HG03135 (cell line): ENCODE data around the gene POLN.
"Not testable (repeated sequence)": the region's sequence is repeated elsewhere in the genome, so short reads cannot be mapped to it uniquely, and the experiment has no call there.

Source experiments
- ATAC-seq: cut with Tn5 transposase; IDR thresholded peaks from one replicate; pipeline ENCODE4 v1.9.1; 2021; ENCODE audit warnings: mild to moderate bottlenecking, moderate library complexity; ENCODE audit not compliant: unreplicated experiment

The POLN gene

DNA sequence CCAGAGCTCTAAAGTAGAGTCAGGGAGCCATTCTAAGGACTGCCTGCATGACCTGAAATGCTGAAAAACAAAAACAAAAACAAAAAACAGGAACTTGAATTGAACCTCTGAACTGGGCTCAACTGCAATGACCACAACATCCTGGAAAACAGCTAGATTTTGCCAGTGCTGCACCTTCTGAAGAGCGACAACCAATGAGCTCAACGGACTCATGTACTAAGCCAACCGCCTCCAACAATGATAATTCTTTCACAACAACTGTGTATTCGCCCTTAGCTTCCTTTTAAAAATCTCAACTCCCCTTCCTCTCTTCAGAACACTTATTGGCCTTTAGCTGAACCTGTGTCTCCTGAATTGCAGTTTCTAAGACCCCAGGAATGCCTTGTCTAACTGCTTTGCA, 69.8 kb downstream of the POLN start:
- no peak for ATAC-seq

DNA sequence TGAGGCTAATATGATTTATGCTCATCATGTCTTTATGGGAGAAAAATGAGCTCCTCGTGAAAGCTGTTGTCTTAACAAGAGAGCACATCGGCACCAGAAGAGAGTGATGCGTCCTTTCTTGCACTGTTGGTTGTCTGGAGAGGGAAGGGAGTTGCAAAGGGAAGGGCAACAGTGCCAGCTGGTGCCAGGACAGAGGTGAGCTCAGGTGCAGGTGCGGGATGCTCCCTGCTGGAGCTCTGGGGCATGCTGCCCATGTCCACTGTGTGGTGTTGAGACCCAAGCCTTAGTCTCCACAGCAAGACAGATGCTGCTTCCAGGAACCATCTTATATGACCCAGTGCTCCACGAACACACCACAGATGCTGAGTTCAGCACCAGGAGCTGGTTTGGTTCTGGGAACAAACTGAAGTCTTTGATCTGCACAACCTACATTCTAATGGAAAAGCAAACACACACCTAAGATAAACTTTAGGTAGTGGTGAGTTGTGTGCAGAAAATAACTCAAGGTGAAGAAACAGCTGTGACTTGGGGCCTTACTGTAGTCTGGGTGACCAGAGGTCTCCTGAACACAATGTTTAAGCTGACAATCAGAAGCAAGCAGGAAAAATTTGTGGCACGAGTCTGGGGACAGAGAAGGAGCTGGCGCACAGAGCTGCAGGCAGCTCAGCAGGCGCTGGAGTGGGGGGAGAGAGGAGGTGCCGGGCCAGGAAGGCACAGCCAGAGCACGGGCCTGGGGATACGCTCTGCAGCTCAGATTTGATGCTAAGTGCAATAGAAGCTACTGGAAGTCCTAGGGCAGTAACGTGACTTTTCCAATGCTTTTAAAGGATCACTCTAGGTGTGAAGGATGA, 73.2 kb downstream of the POLN start:
- no peak for ATAC-seq

DNA sequence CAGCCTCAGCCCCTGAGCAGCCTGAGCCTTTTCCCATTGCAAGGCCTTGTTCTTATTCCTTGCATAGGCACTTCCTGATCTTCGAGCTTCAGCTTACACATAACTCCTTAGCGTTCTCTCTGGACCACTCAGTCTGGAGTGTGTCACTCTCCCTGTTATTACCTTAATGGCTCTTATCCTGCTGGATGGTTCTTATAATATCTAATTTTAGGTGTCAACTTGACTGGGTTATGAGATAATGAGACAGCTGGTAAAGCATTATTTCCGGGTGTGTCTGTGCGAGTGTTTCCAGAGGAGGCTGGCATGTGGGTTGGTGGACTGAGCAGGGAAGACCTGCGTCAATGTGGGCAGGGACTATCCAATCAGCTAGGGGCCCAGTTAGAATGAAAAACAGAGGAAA, 75.7 kb downstream of the POLN start:
- no peak for ATAC-seq

DNA sequence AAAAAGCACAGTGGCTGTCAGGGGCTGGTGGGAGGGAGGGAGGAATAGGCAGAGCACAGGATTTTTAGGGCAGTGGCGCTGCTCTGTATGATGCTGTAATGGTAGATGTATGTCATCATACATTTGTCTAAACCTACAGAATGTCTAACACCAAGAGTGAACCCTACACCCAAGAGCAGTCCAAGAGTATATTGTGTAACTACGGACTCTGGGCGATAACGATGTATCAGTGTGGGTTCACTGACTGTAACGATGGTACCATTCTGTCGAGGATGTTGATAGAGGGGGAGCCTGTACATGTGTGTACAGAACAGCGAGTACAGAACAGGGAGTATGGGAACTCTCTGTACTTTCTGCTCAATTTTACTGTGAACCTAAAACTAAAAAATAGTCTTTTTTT, 76.5 kb downstream of the POLN start:
- no peak for ATAC-seq

DNA sequence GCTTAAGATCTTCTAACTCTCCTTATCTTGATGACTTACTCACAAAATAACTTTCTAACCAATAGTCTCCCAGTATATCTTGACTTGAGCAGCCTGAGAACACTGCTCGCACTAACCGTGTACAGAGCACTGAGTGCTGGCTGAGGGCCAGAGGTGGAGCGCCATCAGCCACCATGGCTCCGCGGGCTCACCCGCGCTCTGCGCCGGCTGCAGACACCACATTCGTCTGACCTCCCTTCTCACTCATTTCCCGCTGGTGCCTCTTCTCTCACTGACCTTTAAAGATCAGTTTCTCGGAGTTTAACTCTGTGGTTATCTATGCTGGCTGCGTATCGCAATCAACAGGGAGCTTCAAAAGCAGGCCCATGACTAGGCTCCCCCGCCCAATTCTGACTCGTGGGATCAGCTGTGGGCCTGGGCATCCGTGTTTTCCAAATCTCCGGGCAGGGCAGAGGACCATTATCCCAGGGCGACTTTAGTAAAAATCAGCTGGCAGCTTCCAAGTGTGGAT, 78.6 kb downstream of the POLN start:
- no peak for ATAC-seq

DNA sequence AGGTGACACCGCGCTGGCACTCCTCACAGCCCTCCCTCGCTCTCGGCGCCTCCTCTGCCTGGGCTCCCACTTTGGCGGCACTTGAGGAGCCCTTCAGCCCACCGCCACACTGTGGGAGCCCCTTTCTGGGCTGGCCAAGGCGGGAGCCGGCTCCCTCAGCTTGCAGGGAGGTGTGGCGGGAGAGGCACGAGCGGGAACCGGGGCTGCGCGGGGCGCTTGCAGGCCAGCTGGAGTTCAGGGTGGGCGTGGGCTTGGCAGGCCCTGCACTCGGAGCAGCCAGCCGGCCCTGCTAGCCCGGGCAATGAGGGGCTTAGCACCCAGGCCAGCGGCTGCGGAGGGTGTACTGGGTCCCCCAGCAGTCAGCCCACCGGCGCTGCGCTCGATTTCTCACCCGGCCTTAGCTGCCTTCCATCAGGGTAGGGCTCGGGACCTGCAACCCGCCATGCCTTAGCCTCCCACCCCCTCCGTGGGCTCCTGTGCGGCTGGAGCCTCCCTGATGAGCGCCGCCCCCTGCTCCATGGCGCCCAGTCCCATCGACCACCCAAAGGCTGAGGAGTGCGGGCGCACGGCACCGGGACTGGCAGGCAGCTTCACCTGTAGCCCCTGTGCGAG, 80.7 kb downstream of the POLN start:
- ATAC-seq = not testable (repeated sequence)

DNA sequence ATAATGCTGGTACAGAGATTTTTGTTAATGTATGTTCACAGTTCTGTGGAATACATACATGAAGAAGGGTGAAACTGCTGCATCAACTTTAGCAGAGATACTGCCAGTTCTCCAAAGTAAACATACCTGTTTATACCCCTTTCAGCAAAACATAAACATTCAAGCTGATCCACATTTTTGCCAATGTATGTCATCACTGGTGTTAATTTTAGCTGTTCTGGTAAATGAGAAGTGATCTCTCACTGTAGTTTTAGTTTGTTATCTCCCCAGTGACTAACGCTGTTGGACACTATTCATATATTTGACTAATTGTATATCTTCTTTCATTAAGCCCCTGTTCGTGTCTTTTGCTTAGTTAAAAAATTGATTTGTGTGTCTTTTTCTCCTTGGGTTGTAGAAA, 82.0 kb downstream of the POLN start:
- no peak for ATAC-seq

DNA sequence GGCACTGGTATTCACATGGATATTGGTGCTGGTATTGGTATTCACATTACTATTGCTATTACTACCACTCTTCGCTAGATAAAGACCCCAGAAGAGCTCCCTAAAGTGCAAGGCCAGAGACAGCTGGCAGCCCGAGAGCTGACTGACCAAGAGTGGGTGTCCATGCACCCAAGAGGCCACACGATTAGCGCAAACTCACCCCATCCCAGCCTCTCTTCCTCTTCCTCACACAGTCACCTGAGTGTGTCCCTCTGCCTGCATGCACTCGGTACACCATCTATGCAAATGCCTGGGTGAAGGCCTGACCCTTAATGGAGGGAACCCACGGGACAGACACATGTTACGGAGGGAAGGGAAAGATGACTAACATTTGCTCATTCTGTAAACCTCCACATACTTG, 86.7 kb downstream of the POLN start:
- ATAC-seq = no peak

DNA sequence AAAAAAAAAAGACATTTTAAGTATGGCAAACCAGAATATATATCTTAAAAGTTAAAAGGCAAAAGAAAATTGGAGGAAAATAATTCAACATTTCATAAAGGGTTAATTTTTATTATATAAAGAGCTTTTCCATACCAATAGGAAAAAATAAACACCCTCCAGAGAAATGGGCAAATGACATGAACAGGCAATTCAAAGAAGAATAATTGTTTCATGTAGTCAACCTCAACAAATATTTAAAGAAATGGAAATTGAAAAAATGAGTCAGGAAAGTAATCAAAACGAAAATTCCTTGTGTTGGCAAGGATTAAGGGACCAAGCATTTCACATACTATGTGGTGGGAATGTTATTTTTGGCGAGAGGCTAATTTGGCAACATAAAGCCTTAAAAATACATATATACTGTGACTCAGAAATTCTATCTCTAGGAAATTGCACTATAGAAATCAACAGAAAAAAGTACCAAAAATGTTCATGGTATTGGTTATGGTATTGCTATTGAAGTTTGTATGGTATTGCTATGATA, 87.6 kb downstream of the POLN start:
- no peak for ATAC-seq

DNA sequence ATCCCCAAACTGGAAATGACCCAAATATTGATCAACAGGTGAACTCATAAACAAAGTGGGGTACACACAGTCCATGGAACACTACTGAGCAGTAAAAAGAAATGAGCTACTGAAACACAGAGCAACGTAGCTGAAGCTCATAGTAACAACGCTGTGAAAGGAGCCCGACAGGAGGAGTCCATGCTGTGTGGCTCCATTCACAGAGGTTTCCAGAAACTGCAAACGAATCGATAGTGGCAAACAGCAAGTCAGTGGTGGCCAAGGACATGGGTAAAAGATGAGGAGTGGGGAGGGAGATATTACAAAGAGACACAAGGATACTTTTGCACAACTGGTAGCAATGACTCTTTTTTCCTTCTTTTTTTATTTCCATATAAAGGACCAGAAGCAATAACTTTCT, 90.4 kb downstream of the POLN start:
- no peak for ATAC-seq

DNA sequence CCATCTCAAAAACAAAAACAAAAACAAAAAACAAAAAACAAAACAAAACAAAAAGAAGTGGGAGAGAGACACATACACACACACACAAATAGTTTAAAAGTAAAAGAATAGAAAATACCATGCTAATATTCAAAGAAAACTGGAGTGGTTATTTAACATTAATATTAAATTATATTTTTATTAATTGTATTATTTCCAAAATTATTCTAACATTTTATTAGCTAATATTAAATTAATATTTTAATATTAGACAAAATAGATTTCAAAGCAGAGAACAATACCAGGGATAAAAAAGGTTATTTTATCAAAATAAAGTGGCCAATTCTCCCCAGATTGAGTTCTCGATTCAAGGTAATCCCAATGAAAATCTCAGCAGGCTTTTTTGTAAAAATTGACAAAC, 91.8 kb downstream of the POLN start:
- no peak for ATAC-seq

DNA sequence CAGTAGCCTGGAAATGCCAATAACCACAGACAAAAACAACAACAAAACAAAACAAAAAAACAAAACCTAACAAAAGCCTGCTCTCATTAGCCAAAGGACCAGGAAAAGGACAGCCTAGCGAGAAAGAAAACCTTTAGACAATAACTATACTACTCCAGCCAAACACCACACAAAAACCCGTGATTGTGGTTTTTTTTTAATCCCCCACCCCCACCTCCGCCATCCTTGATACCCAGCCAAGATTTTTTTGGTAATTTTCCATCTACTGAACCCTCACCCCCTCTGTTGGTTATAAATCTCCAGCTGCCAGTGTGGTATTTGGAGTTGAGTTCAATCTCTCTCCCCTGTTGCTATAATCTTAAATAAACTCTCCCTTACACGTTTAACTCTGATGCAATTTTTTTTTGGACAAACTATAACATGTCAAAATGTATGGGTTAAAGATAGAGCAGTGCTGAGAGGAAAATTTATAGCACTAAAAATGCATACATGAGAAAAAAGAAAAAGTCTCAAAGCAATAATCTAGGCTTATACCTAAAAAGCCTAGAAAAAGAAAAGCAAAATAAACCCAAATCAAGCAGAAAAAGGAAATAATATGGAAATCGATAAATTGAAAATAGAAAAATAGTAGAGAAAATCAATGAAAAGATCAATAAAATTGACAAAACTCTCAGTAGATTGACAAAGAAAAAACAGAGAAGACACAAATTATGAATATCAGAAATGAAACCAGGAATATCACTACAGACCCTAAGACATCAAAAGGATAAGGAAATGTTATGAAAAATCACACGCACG, 99.1 kb downstream of the POLN start:
- ATAC-seq = no peak

DNA sequence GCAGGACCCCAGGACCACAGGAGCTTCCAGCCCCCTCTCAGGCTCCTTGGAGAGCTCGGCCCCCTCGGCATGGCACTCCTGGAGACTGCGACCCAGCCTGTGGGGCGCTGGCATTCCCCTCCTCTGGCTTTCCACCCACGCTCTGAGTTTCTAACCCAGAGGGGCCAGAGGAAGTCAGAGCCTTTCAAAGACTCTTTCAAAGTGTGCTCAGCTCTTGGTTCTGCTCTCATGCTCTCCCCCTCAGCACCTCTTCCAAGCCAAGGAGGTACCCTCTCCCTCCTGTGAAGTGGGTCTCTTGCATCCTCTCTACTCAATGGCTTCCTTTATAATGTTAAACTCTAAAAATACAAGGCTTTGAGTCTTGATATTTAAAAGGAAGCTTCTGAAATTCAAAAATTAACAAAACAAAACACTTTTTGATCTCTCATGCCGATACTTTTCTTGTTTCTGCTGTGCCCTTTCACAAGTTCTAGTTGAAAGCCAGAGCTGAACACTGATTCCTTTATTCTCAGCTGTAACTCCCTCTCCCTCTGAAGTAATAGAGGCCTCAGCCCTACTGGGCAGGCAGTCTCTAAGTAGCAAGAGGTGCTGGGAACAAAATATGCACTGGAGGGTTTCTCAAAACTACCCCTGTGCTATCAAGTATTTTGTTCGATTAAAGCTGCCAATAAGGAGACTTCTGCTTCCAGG, 100.0 kb downstream of the POLN start:
- no peak for ATAC-seq

DNA sequence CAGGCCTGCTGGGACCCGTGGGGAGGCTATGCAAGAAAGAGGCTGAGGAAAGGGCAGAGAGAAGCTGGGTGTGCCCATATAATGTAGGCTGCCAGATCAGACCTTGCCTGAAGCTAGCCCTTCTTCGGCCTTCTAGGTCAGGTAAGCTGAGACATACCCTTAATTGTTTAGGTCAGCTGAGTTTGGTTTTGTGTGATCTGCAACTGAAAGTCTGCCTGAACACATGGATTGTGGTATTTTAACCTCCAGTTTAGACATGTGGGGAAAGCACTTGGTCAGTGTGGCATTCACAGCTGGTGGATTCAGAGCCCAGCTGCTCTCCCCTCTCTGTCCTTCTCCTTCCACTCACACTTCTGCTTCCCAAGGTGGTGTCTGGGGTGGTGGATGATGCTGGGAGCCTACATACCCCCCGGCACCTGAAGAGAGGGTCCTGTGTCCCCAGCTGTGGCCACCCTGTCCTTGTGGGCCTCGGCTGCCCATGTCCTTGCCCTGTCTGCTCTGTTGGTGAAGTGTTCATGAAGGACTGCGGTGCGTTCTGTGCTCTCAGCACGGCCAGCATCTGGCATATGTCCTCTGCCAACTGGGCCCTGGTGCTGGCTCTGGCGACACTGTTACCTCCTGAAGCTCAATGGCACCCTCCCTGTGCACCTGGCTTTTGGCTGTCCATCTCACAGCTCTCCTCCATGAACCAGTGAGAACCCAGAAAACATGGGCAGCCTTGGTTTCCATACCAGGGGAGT, 100.7 kb downstream of the POLN start:
- ATAC-seq = no peak

DNA sequence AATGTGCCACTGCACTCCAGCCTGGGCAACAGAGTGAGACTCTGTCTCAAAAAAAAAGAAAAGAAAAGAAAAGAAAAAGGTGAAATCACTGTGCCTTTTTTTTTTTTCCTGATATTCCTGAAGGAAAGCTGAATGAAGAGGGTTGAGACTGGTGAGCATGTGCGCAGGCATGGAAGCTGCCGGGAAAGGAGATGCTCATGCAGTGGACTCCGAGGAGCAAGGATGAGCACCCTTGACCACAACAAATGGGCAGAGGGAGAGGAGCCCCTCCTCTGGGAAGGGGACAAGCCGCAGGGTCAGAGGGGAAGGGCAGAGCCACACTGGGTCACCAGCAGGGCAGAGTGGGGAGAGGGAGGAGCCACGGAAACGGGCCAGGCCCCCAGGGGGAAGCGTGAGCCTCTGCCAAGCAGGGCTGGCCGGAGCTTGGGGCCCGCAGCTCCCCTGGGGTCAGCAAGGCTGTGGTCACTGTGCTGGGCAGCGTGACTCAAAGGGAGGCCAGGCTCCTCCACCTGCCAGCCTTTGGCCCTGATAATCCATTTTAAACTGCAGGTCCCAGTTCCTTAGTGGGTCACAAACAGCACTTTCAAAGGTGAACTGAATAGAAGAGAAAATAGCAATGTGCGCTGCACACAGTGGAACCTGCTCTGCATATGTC, 102.9 kb downstream of the POLN start:
- ATAC-seq = no peak

DNA sequence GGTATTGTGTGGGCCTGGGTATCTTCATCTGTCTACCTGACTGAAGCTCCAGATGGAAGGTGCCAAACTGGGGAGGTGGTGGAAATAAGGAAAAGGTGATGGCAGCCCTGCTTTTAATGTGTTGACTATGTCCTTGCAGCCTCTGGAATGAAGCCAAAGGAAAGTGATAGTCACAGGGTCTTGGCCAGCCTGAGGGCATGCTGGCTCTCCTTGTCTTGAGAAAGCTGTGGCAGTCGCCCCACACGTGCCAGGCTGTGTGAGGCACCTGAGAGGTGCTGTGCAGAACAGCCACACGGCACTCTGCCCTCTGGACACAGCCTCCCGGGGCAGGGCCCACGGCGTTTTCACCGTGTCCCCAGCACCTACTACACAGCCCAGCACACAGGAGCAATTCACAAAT, 105.2 kb downstream of the POLN start:
- ATAC-seq = no peak

DNA sequence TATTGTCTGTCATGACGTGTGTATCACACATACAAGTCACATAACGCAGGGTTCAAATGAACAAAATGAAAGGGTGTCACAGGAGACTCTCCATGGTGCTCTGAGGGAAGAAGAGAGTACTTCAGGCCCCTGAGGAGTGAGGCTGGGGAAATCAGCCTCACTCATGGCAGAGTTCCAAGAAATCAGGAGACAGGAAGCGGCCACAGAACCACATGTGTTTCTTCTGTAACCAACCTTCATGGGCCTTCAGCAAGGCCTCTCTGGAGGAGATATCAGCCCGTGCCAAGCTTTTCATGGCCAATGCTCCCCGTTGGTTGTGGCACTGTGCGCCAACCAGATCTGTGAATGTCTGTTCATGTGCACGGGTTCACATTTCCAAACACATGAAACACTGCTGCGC, 106.8 kb downstream of the POLN start:
- ATAC-seq = no peak

DNA sequence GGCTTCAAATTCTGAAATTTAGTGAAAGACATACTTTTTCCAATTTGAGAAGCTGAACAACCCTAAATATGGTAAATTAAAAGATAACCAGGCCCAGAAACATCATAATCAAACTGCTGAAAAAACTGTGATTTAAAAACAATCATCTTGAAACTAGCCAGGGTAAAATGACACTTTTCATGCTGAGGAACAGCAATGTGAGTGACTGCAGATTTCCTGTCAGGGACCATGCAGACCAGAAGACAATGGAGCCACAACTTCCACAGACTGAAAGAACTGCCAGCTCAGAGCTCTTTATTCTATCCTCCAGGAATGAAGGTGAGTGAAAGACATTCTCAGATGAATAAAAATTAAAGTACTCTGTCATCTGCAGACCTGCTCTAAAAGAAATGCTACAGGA, 109.5 kb downstream of the POLN start:
- no peak for ATAC-seq

DNA sequence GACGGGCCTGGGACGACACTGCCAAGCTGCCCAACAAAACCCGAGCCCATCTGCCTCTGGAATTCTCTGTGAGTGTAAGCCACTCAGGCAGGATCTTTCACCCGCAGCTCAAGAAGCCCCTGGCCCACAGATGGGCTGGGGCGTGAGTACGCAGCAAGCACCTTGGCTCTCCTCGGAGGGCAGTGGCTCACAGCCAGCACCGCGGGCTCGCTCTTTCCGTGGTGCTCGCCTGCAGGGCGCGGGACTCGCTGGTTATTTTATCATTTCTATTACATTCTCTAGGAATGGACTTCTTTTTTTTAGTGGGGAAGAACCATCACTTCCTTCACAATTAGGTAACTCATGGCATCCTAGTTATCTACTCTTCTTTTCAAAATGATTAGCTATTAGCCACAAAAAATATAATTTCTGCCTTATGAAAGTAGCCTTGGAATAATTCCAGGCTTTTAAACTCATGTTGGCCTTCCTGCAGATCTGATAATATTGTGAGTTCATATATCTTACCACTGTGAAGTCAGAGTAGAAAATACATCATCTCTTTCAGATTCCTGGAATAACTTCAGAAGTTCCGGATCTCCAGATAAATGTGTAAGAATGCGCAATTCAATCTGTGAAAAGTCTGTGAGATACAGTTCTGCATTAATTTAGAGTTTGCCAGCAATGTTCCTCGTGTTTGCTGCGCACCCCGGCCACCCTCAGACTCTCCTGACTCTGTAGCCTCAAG, 114.2 kb downstream of the POLN start:
- ATAC-seq = no peak
